8988T (cell line): ENCODE data around the gene COL28A1.
"Not testable (repeated sequence)": the region's sequence is repeated elsewhere in the genome, so short reads cannot be mapped to it uniquely, and the experiment has no call there.

Experiments
- DNase-seq: peaks from one replicate; pipeline ENCODE4 v3.0.0; 2011

Gene COL28A1

DNA sequence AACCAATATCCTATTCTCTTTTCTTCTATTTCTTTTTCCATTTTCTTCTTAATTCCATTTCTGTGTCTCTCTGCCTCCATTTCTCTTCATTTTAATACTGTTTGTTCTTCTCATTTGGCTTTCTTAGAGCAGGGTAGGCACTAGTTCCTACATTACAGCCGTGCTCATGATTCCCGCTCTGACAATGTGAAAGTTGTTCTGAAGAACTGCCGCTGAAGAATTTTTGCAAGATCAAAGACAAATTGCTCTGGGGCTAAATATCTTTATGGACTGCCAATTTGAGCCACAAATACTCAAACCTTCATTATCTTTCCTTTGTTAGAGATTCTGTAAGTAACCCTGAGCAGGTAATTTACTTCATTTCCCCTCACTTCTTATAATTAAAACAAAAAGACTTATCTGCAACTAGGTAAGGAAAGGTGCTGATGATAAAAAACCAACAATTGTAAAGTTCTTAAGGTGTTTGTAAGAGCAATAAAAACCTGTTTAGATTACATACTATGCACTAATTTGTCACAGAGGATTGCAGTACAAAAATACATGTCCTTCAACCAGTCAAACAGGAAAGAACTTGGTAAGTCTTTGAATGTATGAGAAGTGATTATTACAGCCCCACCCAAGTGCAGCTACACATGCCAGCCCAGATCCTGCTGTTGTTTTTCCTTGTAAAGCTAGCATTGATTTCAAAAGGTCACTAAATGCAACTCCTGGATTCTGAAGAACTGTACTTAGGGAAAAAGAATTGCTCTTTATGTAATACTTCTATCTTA is 127.5 kb downstream of the COL28A1 start:
- DNase-seq, result no peak

DNA sequence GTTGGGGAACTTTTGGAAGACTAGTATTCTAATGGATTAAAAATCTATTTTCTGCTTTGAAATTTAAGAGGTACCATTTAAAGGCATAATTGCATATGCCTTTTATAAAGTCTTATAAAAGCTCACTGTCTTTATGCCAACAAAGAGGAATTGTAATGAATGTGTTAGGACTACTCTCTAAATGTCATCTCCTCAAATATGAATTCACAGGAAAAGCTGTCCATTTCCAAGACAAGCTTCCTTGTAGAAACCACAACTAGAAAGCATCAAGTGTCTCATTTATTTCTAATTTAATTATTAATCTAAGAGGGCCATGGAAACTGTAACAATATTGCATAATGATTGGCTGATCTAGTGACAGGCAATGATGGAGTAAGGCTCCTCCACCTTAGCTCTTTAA is 130.2 kb downstream of the COL28A1 start:
- no peak for DNase-seq

DNA sequence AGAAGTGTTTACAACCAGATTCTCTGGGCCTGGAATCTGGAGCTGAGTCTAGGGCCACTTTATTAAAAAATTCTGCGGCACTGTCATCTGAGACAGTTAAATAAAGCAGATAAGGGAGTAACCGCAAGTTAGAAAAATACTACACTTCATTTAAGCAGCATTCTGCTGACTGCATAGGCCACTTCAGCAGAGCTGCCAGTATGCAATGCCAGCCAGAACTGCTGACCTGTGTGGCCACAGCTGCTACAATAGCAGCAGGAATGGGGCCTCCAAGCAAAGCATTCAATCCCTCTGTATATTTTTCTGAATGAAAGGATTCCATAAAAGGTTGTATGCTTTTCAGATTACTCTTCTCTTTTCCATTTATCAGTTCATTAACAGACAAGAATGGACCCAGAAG is 136.0 kb downstream of the COL28A1 start:
- no peak for DNase-seq

DNA sequence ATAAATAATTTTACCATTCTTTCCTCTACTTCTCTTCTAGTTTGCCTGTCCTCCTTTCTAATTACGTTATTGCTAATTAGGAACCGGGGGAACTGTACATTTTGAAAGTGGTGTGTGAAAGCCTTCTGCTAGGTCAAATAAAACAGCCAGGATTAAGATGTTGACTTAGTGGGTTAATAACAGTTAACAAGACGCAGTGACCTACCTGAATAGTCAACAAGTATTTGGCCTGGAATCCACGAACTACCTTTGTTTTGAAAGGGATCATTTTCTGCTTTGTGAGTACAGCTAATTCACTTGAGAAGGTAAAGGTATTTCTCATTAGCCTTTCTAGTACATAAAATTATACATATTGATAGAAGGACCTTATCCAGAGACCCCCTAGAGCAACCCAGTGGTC is 139.9 kb downstream of the COL28A1 start:
- DNase-seq, result no peak

DNA sequence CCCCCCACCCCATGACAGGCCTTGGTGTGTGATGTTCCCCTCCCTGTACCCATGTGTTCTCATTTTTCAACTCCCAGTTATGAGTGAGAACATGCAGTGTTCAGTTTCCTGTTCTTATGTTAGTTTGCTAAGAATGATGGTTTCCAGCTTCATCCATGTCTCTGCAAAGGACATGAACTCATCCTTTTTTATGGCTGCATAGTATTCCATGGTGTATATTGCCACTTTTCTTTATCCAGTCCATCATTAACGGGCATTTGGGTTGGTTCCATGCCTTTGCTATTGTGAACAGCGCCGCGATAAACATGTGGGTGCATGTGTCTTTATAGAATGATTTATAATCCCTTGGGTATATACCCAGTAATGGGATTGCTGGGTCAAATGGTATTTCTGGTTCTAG is 147.5 kb downstream of the COL28A1 start:
- DNase-seq, result not testable (repeated sequence)

DNA sequence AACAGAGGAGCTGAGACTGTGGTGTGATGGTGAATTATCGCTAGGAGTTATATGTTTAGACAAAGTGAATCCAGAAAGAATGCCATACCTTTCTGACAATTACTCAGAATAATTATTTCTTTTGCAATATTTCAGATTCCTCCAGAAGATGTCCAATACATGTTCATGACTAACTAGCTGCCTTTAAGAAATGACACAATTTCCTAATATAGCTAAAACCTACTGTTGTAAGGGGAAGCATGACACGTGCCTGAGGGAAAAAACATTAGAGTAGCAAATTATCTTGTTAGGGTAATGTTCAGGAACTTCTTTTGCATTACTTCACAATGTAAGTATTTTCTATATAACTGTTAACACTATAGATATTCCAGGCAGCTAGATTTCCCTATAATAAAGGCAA is 150.3 kb downstream of the COL28A1 start:
- DNase-seq, result no peak

DNA sequence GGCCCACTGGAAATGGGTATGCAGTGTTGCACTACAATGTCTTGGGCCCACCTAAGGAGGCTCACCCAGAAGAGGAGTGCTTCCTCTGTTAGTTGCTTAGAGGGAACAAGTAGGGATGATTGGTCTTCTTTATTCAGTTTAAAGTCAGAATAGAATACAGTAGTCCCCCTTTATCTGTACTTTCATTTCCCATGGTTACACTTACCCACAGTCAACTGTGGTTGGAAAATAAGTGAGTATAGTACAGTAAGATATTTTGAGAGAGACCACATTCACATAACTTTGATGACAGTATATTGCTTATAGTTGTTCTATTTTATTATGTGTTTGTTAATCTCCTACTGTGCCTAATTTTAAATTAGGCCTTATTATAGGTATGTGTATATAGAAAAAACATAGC is 151.4 kb downstream of the COL28A1 start:
- DNase-seq, result no peak

DNA sequence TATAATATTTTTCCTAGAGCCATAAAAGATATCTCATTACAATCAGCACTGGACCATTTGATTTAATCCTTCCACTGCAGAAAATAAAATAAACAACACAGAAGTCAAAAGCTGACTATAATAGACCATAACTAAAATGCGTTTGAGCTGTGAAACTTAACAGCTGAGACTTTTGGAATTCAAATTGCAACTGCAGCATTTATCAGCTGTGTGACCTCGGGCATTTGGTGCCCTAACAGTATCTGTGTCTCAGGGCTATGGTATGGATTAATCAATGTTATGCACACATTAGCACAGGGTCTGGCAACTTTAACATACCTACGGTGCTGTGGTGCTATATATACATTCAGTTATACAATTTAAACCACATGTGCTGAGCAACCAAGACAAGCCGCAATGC is 160.1 kb downstream of the COL28A1 start:
- no peak for DNase-seq

DNA sequence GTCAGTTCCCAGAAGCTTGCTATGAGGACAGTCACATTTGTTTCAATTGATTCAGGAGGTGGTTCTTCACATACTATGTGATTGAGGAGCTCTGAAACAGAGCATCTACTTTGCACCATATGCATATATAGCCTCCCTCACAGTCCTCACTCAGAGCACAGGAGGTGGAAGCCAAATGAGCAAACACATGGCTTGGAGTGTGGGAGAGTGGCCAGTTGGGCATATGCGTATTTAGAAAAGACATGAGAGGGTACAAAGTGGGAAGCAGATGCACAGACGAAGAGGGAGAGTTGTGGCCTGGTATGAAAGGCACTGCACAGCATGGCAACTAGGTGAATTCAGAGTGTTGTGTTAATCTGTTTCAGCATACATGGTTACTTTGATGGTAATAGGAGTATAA is 165.6 kb downstream of the COL28A1 start:
- DNase-seq, result no peak

DNA sequence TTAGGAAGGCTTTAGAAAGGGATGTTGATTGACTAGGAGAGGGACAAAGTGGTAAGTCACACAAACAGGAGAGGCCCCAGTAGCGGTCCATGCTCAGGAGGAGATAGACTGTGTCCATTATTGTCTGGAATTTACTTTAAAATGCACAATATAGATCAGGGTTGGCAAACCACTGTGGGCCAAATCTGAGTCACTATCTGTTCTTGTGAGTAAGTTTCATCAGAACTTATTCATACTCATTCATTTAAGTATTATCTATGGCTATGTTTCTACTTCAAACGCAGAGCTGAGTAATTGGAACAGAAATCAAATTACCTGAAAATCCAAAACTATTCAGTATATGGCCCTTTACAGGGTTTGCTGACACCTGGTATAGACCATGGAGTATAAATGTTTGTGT is 166.5 kb downstream of the COL28A1 start:
- DNase-seq, result no peak

DNA sequence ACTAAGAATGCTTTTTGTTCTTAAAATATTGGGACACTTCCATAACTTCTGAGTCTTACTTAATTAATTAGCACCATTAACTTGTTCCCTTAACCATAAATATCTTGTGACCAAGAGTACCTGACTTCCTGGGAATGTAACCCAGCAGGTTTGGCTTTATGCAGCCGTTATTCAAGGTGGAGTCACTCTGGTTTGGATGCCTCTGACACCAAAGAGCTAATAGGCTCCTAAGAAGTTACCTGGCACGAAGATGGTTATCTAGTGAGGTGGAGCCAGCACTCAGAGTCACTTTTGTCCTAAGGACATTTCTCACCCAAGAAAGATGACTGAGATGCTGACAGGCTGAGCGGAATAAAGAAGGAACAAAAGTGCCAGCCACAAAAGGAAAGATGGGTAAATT is 181.0 kb downstream of the COL28A1 start:
- no peak for DNase-seq

DNA sequence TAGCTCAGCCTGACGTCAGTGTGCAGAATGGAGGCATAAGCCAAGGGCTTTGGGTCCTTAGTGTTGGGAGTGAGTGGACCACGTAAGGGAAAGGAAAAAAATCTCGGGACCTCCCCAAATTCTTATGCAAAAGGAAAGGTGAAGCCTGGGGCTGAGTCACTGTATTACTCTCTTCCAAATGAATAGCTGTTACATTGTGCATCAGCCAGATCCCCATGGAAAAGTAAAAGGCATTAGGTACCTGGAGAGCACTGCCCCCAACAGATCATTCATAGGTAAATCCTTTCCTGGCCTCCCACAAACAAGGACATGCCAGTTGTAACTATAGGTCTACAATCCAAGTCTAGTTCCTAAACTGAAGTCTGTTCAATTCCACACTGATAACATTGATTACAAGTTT is 182.8 kb downstream of the COL28A1 start:
- DNase-seq, result no peak

DNA sequence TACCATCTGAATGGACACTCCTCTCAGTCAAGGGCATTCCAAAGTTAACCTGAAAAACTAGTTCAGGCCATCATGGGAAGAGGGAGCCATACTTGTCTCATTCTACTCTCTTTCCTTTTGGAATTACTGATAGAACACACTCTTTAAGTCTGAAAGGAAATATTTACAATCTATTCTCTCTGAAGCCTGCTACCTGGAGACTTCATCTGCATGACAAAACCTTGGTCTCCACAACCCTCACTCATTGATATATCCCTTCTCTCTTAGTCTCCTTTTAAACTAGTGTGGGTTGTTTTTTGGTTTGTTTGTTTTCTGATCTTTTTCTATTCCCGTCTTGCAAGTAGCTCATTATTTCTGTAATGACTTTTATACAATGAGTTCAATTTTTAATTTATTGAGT is 183.8 kb downstream of the COL28A1 start:
- no peak for DNase-seq

DNA sequence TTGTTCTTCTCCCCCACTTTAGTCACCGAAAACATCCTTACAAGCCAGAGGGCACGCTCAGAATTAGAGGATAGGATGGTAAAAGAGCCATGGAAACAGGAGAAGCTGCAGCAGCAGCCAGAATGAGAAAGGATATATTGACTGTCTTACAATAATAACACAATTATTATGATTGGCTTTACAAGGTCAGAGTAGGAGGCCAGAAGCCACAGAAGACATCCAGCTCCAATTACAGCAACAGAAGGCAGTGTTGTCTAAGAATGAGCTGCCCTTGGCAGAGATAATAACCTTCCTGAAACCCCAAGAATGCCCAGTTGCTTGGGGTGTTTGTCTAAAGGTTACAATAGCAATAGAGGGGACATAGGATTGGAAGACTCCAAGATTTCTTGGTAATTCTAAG is 184.5 kb downstream of the COL28A1 start:
- DNase-seq, result no peak

DNA sequence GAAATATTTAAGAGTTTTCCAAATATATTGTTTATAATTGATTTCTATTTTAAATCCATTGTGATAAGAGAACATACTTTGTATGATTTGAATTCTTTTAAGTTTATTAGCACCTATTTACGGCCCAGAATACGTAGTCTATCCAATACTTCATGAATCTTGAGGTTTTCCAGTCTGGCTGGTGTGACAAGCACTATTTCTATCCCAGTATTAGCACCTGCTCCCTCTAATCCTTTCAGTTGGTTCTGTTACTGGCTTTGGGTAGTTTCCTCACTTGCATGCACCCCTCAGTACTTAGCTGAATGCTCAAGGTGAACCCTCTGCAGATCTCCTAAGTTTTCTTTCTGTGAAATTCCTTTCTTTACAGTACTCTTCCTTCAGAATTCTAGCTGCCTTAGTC is 186.5 kb downstream of the COL28A1 start:
- DNase-seq, result no peak

DNA sequence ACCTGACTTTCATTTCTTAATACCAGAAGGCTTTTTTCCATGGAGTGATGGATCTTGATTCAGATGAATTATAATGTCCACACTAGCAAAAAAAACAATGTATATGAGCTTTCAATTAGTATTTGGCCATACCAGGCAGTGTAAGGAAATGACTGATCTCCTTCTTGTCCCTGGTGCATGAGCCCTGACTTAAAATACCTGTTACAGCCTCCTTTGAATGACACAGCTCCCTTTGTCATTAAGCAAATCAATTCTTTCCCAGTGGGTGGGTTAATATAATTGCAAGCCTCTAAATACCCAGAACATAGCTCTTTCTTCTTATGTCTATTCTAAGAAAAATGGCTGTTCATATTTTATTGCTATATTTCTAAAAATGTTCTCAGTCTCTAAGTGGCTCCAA is 188.6 kb downstream of the COL28A1 start:
- DNase-seq, result no peak

DNA sequence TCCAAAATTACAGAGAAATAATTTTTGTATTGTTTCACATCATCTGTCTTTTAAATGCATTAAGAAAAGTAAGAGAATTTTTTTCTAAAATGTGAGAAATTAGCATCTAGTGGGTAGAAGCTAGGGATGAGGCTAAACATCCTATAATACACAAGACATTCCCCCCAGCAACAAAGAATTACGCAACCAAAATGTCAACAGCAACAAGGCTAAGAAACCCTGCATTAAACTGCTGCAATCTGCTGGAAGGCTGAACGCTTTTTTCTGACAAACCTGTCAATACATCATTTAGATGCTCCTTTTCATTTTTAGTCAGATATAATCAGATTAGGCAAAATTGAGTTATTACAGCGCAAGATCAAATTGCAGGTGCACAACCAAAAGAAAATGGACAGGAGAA is 191.1 kb downstream of the COL28A1 start:
- no peak for DNase-seq

DNA sequence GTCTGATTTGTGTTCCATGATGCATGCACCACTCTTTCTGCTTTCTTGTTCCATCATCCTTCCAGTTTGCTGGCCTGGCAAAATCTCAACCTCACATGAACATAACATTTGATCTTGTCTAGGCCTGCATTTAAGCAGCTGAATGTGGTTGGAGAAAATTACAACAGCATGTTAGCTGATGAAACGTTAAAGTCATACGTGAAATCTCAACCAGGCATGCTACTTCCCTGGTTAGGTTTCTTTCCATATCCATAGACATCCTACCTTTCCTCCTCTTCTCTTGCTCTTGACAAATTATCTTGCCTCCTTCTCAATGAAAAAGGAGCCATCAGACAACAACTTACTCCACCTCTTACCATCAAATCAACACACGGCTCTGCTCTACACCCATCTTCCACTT is 199.8 kb downstream of the COL28A1 start:
- DNase-seq, result no peak

DNA sequence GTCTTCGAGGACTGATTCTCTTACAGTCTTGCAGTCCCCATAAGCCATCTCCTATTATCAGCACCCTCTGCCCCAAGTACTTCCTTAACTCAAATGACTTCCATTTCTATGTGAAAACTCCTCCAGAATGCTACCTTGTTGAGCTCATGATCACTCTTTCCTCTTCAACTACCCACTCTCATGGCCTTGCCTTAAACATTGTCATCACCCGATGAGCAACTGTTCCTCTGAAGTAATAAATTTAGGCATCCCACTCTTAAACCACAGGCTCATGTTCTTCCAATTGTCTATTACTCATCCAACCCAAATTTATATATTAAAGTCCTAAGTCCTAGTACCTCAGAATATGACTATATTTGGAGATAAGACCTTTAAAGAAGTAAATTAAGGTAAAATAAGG is 200.5 kb downstream of the COL28A1 start:
- no peak for DNase-seq

DNA sequence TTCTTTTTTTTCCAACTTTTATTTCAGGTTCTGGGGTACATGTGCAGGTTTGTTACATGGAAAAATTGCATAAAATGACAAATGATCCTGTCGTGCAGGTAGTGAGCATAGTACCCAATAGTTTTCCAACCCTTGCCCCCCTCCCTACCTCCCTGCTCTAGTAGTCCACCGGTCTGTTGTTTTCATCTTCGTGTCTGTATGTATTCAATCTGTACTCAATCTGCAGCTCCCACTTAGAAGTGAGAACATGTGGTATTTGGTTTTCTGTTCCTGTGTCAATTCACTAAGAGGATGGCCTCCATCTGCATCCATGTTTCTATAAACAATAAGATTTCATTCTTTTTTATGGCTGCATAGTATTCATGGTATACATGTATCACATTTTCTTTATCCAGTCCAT is 202.1 kb downstream of the COL28A1 start:
- DNase-seq, result no peak

DNA sequence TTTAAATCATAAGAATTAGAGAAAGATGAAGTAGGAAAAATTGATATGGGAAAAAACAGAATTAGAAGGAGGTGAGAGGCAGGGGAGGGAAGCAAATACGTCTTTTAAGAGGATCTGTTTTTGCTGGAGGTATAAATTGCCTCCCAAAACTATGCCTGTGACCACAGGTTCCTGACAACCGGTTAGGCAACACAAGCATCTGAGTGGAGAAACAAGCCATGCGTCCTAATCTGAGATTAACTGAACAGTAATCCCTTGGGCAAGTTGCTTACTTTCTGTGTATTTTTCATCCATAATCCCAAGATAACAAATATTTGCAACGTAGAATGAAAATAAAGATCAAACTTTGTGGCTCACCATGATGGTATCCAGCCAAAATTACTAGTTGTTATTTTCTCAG is 204.2 kb downstream of the COL28A1 start:
- DNase-seq, result no peak

DNA sequence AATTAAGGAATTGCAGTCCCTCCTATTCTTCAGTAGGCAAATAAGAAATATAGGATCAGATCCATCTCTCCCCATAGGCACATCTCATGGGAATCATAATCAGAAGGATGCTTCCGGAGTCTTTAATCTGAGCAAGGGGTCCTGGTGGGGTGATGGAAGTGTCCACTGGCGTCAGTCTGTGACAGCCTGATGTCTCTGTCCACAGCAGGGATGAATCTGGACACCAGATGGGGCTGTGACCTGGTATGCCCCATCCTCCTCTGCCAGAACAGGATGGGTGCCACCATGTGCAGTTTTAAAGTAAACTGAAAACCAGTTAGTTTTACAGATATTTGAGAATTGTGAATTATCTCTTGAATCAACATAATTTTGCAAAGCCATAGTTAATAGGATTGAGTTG is 204.7 kb downstream of the COL28A1 start:
- DNase-seq, result no peak

DNA sequence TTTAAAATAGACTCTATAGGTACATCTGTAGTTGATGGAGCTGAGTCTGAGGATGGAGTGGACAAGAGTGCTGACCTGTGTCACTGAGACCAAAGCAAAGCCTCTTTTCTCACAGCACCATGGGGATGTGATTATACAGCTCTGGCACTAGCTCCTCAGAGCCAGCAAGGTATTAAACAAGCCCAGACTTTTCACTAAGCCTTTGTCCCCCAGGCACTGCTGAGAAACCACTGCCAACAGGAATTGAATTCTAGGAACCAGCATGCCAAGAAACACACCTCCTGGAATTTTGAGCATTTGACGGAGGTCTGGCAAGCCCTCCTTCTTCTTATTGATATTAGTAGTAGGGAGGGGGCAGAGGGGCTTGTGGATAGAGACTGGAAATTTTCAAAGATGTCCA is 206.3 kb downstream of the COL28A1 start:
- DNase-seq, result no peak

DNA sequence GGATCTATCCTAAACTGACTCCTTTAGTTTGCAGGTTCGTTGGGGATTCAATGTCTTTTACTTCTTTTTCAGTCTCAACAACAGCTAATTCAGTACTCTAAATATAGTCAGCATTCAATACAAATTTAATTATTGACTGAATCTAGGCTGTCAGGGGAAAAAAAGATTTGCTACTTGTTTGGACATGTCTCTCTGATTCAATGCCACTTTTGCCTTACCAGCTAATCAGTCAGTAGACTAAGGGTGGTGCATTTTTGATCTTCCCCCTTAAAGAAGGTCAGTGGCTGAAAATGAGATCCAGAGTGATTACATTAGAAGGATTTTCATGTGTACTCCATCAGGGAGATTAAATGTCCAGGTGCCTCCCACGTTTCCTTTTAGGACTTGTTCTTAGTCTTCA is 208.2 kb downstream of the COL28A1 start:
- DNase-seq, result no peak

DNA sequence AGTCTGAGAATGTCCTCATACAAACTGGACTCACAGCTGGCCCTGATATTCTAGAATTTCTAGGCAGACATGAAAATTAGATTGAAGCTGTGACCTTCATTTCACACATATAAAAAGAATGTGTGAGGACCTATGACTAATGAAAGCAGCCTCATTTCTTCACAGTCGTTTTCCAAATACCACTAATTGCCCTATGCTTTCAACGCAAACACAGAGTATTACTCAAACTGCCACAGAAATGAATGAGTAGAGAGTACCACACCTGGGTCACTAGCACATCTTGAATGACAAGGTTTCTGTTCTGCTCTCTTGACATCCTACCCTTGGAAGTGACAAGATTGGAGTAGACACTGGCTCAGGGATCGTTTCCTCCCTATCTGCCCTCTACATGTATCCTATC is 211.0 kb downstream of the COL28A1 start:
- no peak for DNase-seq

DNA sequence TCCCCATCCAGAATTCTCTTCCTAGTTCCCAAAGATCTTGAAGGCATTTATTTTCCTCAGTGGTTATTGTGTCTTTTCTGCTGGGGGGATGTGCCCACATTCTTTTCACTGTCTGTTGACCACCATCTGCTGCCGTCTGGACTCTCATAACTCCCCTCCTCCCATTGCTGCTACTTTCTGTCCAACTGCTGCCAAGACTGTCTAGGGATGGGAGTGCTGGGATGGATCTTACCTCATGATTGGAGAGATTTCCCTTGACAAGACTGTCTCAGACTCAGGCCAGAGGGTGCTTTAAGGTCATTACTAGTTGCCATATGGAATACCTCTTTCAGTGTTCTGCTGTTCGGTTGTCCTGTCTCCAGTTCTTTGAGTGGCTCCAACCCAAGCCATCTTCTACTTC is 211.8 kb downstream of the COL28A1 start:
- DNase-seq, result no peak
